Ramos (cell line): Measurements from ENCODE around the gene NUMBL.
"Not testable (repeated sequence)": the region's sequence is repeated elsewhere in the genome, so short reads cannot be mapped to it uniquely, and the experiment has no call there.

Experiments used
- in situ Hi-C: fragments of 300-500 bp; cut with MboI; formaldehyde crosslinking; loops from one replicate; pipeline ENCODE4 v1.14.3; 2022; ENCODE audit warnings: low sequenced_read_pairs; ENCODE audit not compliant: unreplicated experiment

Gene NUMBL

GRCh38 chr19:40639638-40639982 lies 50.8 kb downstream of the NUMBL start:
- in situ Hi-C loops, result no loop called here

- in situ Hi-C loops, result no loop called here
Measured at GRCh38 chr19:40638327-40638726, 52.1 kb downstream of the NUMBL start.

- in situ Hi-C loops, result no loop called here
Measured at GRCh38 chr19:40633207-40633606, 57.2 kb downstream of the NUMBL start.

GRCh38 chr19:40632311-40633036 lies 58.0 kb downstream of the NUMBL start:
- in situ Hi-C loops, result no loop called here

GRCh38 chr19:40630571-40631160 lies 59.8 kb downstream of the NUMBL start:
- in situ Hi-C loops, result no loop called here

- in situ Hi-C loops, result no loop called here
Measured at GRCh38 chr19:40629346-40629745, 61.1 kb downstream of the NUMBL start.

GRCh38 chr19:40627486-40628279 lies 62.8 kb downstream of the NUMBL start:
- in situ Hi-C loops, result no loop called here

- in situ Hi-C loops, result no loop called here
Measured at GRCh38 chr19:40626918-40627317, 63.5 kb downstream of the NUMBL start.

GRCh38 chr19:40625406-40626120 lies 64.9 kb downstream of the NUMBL start:
- in situ Hi-C loops, result no loop called here

GRCh38 chr19:40624369-40625153 lies 65.9 kb downstream of the NUMBL start:
- in situ Hi-C loops, result not testable (repeated sequence)

- in situ Hi-C loops, result no loop called here
Measured at GRCh38 chr19:40623403-40624251, 66.8 kb downstream of the NUMBL start.

GRCh38 chr19:40622773-40623075 lies 67.7 kb downstream of the NUMBL start:
- in situ Hi-C loops, result no loop called here

GRCh38 chr19:40621966-40622772 lies 68.3 kb downstream of the NUMBL start:
- in situ Hi-C loops, result no loop called here

GRCh38 chr19:40621283-40621682 lies 69.2 kb downstream of the NUMBL start:
- in situ Hi-C loops, result no loop called here

- in situ Hi-C loops, result no loop called here
Measured at GRCh38 chr19:40620161-40620485, 70.3 kb downstream of the NUMBL start.

GRCh38 chr19:40619333-40620160 lies 70.9 kb downstream of the NUMBL start:
- in situ Hi-C loops, result no loop called here

GRCh38 chr19:40617961-40618360 lies 72.5 kb downstream of the NUMBL start:
- in situ Hi-C loops, result no loop called here

- in situ Hi-C loops, result no loop called here
Measured at GRCh38 chr19:40616941-40617340, 73.5 kb downstream of the NUMBL start.
